ENCODE measurements around the gene RPL38.

DNA sequence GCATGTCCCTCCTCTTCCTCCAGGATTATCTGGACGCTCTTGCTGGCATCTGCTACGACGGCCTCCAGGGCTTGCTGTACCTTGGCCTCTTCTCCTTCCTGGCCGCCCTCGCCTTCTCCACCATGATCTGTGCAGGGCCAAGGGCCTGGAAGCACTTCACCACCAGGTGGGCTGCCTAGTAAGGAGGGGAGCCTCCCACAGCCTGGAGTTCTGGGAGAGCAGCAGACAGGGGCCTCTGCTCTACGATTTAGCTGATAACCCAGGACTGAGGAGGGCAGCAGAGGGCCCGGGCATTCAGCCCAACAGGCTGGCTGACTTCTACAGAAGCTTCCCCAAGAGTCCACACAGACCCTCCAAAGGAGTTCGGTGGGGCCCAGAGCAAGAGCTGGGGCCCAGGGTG lies 48.7 kb downstream of the RPL38 start:
- no peak for TF ChIP-seq SNAI2 (CRISPR knock-in tag; IDR thresholded peaks at IDR 0.05)
- TF ChIP-seq, protein P1, sequence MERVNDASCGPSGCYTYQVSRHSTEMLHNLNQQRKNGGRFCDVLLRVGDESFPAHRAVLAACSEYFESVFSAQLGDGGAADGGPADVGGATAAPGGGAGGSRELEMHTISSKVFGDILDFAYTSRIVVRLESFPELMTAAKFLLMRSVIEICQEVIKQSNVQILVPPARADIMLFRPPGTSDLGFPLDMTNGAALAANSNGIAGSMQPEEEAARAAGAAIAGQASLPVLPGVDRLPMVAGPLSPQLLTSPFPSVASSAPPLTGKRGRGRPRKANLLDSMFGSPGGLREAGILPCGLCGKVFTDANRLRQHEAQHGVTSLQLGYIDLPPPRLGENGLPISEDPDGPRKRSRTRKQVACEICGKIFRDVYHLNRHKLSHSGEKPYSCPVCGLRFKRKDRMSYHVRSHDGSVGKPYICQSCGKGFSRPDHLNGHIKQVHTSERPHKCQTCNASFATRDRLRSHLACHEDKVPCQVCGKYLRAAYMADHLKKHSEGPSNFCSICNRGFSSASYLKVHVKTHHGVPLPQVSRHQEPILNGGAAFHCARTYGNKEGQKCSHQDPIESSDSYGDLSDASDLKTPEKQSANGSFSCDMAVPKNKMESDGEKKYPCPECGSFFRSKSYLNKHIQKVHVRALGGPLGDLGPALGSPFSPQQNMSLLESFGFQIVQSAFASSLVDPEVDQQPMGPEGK (CRISPR knock-in tag; IDR thresholded peaks at IDR 0.05; ENCODE audit: borderline replicate concordance): no peak
- TF ChIP-seq BACH2 (CRISPR knock-in tag; IDR thresholded peaks at IDR 0.05; ENCODE audit: borderline replicate concordance): no peak
- TF ChIP-seq PPARA (CRISPR knock-in tag; IDR thresholded peaks at IDR 0.05; ENCODE audit: borderline replicate concordance): no peak
- TF ChIP-seq OSR1 (CRISPR knock-in tag; IDR thresholded peaks at IDR 0.05): no peak
- no peak for TF ChIP-seq ZNF8 (CRISPR knock-in tag; IDR thresholded peaks at IDR 0.05)
- TF ChIP-seq, protein P2, sequence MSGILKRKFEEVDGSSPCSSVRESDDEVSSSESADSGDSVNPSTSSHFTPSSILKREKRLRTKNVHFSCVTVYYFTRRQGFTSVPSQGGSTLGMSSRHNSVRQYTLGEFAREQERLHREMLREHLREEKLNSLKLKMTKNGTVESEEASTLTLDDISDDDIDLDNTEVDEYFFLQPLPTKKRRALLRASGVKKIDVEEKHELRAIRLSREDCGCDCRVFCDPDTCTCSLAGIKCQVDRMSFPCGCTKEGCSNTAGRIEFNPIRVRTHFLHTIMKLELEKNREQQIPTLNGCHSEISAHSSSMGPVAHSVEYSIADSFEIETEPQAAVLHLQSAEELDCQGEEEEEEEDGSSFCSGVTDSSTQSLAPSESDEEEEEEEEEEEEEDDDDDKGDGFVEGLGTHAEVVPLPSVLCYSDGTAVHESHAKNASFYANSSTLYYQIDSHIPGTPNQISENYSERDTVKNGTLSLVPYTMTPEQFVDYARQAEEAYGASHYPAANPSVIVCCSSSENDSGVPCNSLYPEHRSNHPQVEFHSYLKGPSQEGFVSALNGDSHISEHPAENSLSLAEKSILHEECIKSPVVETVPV (CRISPR knock-in tag; IDR thresholded peaks at IDR 0.05): no peak

All from SK-N-SH treated with all-trans-retinoic acid at 6 μM for 48 hours (cell line).